HEK293T (cell line): Measurements from ENCODE around the gene HMCN2.

Experiments used
- SP1 ChIP-seq: fragments of 450-650 bp; IDR thresholded peaks from 2 replicates; pipeline ENCODE4 v1.6.1; 2017
- SUZ12 ChIP-seq: fragments of 450-650 bp; IDR thresholded peaks from 2 replicates; pipeline ENCODE4 v1.6.1; 2016; ENCODE audit warnings: mild to moderate bottlenecking
- ZNF384 ChIP-seq: fragments of 450-650 bp; IDR thresholded peaks from 2 replicates; pipeline ENCODE4 v1.6.1; 2016

- TF ChIP-seq ZNF384 (no peak), SUZ12 (no peak), SP1 (no peak)
Measured at GRCh38 chr9:130461218-130461630, 195.7 kb downstream of the HMCN2 start.
